Iris pigment epithelial cell (primary cell): Measurements from ENCODE around the gene B4GALT1.
A peak's percentile ranks its signal among the peaks of the same experiment; 100 is the strongest.

Experiments used
- DNase-seq: peaks from one replicate; pipeline ENCODE4 v3.0.0-alpha.2; 2011; ENCODE audit warnings: low read depth

The B4GALT1 gene

GRCh38 chr9:33139421-33140228, 27.5 kb downstream of the B4GALT1 start:
- DNase-seq = peak; percentile 98

GRCh38 chr9:33138768-33139167, 28.4 kb downstream of the B4GALT1 start:
- DNase-seq = no peak

- no peak for DNase-seq
These were observed 29.3 kb downstream of the B4GALT1 start for GRCh38 chr9:33137781-33138264.

- DNase-seq = no peak
These were observed 30.1 kb downstream of the B4GALT1 start for GRCh38 chr9:33136721-33137670.

GRCh38 chr9:33135470-33135958, 31.6 kb downstream of the B4GALT1 start:
- peak; percentile 37 for DNase-seq

GRCh38 chr9:33135031-33135461, 32.1 kb downstream of the B4GALT1 start:
- no peak for DNase-seq

GRCh38 chr9:33133186-33133585, 34.0 kb downstream of the B4GALT1 start:
- DNase-seq = no peak

- peak; percentile 81 for DNase-seq
These were observed 35.1 kb downstream of the B4GALT1 start for GRCh38 chr9:33131790-33132772.

- no peak for DNase-seq
These were observed 36.0 kb downstream of the B4GALT1 start for GRCh38 chr9:33130961-33131789.

GRCh38 chr9:33129886-33130881, 37.0 kb downstream of the B4GALT1 start:
- peak; percentile 85 for DNase-seq

- DNase-seq = no peak
These were observed 37.8 kb downstream of the B4GALT1 start for GRCh38 chr9:33129251-33129885.

GRCh38 chr9:33128570-33128969, 38.6 kb downstream of the B4GALT1 start:
- DNase-seq = no peak

GRCh38 chr9:33127881-33128280, 39.3 kb downstream of the B4GALT1 start:
- no peak for DNase-seq

GRCh38 chr9:33125871-33126823, 41.0 kb downstream of the B4GALT1 start:
- DNase-seq = peak; percentile 65

GRCh38 chr9:33125461-33125860, 41.7 kb downstream of the B4GALT1 start:
- no peak for DNase-seq

- DNase-seq = no peak
These were observed 42.3 kb downstream of the B4GALT1 start for GRCh38 chr9:33124751-33125381.

- no peak for DNase-seq
These were observed 43.1 kb downstream of the B4GALT1 start for GRCh38 chr9:33124046-33124445.
